CD4-positive, alpha-beta T cell treated with Interleukin-12 subunit alpha and Interleukin-12 subunit beta, for 1 hour (primary cell): ENCODE data around the gene HID1.
"Not testable (repeated sequence)": the region's sequence is repeated elsewhere in the genome, so short reads cannot be mapped to it uniquely, and the experiment has no call there.

Experiments used
- DNase-seq: peaks from one replicate; pipeline ENCODE4 v3.0.0-alpha.2; 2020

HID1 gene

DNA sequence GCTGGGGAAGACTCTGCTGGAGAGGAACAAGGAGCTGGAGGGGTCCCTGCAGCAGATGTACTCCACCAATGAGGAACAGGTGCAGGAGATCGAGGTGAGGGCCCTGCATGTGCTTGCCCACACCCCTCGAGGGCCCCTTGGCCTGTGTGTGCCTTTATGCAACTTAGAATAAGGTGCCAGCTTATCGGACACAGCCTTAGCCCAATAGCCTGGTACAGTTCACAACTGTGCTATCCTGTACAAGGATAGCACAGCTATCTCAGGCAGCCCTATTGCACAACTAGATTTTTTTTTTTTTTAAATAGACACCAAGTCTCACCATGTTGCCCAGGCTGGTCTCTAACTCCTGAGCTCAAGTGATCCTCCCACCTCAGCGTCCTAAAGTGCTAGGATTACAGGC, 27.0 kb upstream of the HID1 start:
- DNase-seq = no peak

DNA sequence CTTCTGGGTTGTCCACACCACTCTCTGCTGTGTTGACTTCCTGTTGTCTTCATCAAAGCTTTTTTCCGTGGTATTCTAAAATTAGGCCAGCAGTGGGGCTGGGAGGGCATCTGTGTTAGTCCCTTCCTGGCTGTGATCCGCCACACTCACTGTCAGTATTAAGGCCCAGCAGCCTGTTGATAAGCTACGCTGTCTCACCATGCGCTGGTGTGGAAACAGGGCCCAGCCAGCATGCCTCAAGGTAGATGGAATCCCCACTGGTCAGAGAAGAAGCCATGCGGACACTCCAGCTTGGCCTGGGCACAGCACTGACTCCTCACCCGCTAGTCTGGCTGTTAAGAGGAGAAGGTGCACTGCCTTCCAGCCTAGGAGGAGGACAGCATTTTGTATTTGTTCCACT, 26.2 kb upstream of the HID1 start:
- DNase-seq = no peak

DNA sequence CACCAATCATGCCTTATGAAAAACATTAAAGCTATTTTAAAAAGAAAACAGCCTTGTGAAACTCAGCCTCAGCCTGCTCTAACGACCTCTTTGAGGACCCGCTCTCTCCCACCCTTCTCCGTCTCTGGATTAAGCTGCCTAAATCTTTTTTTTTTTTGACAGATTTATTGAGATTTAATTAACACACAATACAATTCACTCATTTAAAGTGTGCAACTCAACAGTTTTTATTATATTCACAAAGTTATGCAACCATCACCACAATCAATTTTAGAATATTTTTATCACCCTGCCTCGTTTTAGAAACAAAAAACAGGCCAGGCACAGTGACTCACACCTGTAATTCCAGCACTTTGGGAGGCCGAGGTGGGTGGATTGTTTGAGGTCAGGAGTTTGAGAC, 23.3 kb upstream of the HID1 start:
- no peak for DNase-seq

DNA sequence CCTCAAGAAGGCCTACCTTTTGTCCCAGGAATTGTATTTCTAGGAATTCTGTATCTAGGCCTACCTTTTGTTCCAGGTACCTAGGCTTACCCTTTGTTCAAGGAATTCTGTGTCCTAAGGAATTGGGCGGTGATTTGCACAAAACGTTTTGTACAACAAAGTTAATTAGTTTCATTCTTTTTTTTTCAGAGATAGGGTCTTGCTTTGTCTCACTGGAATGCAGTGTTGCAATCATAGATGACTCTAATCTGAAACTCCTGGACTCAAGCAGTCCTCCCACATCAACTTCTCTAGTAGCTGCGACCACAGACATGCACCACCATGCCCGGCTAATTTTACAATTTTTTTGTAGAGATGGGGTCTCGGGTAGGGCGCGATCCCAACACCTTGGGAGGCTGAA, 21.9 kb upstream of the HID1 start:
- no peak for DNase-seq

DNA sequence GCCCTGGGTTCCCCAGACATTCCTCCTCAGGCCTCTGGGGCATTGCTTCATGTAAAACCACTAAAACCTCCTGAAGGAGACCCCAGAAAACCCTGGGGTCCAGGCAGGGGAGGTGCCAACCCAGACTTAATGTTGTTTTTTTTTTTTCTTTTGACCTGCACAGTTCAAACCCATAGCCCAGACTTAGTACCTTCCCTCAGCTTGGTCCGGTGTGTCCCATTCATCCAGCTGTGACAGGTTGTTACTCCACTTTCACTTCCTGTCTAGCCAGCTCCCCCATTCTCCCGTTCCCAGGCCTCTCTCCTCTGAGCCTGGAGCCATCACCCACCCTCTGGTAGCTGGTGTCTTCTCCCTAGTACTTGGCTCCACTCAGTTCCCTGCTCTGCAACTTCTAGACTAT, 19.7 kb upstream of the HID1 start:
- no peak for DNase-seq

DNA sequence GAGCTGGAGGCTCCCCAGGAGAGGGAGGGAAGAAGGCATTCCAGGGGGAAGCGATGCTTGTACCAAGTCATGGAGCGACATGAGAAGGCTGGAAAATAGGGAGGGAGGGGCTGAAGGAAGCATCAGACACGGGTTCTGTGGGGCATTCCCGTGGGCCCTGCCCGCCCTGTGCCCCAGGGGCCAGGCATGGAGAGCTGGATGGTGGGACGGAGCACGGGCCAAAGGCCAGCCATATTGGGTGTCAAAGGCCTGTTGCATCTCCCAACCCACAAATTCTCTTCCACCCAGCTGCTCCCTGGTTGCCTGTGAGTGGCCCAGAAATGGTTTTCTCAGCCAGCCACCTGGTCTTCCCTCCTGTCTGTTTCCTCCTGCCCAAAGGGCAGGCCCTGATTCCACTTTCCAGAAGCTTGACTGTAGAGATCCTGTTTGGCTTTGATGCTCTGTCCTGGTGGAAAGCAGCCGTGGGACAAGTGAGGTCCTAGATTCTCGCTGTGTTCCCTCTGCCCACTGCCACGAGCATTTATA, 18.1 kb upstream of the HID1 start:
- DNase-seq = no peak

DNA sequence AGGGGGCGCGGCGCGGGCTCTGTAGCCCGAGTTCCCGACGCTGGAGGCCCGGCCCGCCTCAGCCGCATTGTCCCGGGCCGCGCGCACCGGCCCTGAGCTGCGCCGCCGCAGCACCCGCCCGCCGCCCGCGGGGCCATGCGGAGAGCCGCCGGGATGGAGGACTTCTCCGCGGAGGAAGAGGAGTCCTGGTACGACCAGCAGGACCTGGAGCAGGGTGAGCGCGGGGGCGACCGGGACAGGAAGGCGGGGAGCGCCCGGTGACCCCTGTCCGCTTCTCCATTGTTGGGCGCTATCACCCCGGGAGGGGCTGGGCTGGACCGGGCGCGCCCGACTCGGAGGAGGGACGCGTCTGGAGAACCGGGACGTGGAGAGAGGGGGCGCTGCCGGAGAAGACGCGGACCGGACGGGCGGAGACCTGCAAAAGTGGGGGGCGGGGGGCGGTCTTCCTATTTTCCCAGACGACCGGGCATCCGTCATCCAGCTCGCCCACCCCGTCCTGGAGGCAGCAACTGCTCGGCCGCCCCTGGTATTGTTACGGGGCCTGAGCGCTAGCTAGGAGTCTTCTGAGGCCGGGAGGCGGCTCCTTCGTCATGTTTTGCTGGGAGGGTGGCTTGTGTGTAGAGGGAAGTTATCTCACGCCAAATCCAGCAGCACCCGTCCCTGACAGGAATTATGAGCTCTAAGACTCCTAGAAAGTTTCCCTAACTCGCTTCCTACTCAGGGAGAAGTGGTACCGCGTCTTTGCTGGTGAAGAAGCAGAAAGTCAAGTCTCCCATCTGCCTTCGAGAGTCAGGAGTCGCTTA, 15.6 kb upstream of the HID1 start:
- DNase-seq = peak; percentile 9

DNA sequence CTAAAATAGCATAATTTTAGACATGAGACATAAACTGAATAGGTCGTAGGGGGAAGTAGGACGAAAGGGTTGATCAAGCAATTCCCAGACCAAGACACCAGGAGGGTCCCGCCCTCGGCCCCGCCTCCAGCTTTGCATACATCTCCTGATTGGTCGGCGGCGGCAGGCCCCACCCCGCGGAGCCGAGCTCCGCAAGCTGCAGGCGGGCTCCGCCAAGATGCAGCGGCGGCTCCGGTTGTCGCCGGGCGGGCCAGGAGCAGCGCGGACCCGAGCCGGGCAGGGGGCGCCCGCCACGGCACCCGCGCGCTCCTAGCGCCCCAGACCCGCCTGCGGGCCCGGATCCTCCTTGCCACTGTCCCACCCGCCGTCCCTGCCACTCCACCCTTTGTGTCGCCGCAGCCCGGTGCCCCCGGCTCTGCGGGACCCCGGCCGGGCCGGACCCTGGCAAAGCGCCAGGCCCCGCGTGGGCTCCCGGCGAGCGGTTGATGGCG, 14.9 kb upstream of the HID1 start, which contains the start of gene CDR2L:
TSS of gene CDR2L (plus strand) at position 215 of the 491 bp plus-strand sequence. CDS start 412 bp downstream, outside the sequence.
- peak; percentile 92 for DNase-seq

DNA sequence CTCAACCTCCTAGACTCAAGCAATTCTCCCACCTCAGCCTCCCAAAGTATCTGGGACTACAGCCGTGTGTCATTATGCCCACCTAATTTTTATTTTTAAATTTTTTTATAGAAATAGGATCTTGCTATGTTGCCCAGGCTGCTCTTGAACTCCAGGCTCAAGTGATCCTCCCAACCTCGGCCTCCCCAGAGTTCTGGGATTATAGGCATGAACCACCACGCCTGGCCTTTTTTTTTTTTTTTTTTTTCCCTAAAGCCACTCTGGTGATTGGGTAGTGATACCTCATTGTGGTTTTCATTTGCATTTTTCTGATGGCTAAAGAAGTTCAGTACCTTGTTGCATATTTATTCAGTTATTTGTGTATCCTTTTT, 13.6 kb upstream of the HID1 start:
- no peak for DNase-seq

DNA sequence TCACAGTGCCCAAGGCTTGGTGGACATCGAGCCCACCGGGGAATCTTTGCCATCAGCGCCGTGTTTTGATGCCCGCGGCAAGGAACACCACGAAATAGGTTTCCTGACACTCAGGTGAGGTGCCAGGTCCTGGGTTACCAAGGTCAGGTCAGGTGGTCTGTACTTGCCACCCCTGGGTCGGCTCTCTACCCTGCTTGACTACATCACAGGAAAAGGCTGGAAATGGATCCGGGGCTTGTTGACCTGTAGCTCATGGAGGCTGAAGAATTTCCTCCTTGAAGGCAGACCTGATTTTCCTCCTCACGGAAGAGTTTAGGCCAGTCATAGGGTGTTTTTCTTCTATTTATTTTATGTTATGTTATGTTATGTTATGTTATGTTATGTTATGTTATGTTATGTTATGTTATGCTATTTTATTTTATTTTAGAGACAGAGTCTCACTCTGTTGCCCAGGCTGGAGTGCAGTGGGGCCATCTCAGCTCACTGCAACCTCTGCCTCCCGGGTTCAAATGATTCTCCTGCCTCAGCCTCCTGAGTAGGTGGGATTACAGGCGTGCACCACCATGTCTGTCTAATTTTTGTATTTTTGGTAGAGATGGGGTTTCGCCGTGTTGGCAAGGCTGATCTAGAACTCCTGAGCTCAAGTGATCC, 10.2 kb upstream of the HID1 start:
- not testable (repeated sequence) for DNase-seq

DNA sequence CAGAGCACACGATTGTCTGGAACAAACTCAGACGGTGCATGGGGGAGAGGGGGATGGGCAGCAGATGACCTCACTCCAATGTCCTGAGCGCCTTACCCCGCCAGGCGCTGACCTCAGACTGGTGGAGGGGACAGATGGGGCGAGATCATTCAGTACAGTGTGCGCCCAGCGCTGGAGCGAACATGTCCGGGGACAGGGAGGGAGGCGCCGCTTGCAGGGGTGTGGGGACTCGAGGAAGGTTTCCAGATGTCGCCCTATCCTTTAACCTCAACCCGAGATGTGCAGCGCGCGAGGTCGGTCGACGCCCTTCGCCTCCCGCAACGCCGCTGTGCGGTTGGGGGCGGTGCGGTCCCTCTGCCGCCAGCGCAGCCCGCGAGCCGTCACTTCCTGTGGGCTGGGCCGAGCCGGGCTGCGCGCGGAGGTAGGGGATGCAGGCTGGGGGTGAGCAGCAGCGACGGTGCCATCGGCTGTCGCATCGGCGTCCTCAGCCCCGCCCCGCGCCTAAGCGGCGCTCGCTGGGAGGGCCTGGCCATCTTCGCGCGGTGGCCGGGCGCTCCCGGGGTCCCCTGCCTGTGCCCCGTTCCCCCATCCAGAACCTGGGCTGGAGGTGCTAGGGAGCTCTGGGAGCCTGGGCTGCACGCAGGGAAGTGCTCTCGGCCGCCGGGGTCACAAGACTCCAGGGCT, 9.6 kb upstream of the HID1 start:
- DNase-seq = peak; percentile 86

DNA sequence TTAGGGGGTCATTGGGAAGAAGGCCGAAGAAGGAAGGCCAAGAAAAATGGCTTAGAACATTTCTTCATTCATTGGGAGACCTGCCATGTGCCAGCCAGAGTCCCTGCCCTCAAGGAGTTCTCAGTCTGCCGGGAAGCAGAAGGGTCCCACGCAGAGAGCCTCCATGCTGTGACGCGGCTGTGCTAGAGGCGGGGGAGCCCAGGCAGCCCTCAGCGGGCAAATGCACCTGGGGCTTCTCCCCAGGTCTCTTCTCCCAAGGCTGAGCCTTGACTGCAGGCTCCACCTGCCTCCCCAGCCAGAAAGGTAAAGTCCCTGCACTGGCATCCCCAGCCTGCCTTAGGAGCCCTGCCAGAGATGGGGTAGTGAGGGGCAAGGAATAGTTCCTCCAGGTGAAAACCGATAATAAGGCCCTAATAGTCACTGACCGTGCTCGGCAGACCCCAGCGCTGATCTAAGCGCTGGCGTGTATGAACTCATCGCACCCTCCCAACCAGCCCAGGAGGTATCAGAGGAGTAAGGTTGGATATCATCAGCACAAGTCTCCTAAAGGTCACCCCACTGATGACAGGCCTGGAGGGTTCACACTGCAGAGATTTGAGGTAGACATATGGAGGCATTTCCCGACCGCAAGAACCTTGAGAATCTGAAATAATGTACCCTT, 8.9 kb upstream of the HID1 start:
- no peak for DNase-seq

DNA sequence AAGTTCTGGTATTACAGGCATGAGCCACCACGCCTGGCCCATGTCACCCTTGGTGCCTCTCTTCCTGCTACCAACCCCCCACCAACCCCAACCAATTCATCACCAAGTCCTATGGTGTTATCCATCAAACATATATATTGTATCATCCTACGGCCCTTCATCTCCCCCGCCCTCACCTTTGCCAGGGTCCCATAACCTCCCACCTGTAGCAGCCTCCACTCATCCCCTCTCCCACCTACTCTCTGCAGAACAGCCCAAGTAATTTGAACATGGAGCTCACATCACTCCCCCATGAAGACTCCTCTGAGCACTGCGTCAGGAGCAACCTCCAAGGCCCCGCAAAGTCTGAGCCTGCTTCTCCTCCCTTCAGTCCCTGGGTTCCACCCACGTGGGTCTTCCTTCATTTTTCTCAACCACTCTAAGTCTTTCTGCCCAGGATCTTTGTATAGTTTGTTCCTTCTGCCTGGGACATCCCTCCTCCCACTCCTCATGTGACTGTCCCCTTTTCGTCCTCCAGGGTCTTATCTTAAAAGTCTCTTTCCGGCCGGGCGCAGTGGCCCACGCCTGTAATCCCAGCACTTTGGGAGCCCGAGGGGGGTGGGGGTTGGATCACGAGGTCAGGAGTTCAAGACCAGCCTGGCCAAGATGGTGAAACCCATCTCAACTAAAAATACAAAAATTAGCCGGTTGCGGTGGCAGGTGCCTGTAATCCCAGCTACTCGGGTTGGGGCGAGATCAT, 7.0 kb upstream of the HID1 start:
- DNase-seq = no peak

DNA sequence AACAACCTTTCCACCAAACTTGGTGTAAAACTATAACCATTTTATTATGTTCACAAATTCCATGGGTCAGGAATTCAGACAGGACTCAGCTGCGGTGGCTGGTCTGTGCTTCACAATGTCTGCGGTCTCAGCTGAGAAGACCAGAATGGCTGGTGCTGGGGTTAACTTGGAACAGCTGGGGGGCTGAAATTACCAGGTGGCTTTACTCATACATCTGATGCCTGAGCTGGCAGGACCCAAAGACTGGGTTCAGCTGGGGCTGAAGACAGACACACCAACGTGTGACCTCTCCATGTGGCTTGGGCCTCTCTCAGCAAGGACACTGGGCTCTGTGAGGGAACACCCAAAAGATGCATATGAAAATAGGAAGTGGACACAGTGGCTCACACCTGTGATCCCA, 5.7 kb upstream of the HID1 start:
- no peak for DNase-seq

DNA sequence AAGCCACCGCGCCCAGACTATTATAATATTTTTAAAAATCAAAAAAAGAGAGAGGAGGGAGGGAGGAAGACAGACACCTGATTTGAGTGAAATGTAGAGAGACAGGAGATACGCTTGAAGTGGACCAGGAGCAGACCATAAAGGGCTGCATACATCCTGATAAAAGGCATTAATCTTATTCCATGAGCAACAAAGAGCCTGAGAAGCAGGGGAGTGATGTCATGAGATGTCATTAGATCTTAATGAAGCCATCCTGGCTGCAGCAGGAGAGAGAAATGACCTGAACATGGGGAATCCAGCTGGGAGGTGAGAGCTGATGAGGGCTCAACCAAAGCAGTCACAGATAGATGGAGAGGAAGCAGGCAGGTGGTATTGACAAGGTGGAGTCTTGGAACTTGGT, 5.2 kb upstream of the HID1 start:
- no peak for DNase-seq

DNA sequence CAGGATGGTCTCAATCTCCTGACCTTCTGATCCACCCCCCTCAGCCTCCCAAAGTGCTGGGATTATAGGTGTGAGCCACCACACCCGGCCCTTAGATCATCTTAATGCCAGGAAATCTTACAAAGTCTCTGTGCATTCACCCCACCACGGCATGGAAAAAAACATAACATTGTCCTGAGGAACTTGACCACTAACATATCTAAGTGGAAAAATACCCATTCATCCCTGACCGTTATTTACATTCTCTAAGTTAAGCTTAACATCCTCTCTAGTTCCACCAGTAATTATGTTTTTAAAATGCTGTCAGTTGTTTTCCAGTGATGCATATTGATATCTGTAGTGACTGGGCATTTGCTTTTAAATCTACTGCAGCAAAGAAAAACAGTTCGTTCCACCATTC, 3.4 kb upstream of the HID1 start:
- DNase-seq = no peak

DNA sequence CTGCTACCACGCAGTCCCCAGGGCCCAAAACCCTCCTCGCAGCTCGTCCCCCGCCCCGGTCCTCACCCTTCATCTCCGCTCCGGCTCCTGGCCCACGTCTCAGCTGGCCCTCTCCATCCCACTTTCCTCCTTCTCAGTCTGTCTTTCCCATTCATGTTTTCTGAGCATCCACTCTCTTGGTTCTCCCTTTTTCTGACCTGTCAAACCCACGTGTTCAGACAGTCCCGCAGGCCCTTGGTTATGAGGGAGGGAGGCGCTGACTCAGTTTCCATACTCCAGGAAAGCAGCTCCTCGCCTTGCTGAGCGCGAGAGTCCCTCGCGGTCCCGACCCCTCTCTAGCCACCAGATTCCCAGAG, 392 bp upstream of the HID1 start:
- no peak for DNase-seq

DNA sequence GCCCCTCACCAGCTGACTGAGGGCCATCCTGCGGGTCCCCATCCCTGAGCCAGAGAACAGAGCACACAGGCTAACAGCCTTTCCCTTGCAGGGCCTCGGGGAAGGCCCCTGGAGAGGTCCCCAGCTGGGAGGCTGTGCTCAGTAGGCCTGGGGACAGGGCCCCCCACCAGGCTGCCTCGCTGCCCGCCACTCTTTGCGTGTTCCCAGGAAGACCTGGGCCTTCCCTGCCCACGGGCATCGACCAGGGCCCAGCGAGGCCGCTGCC, 785 bp downstream of the HID1 start:
- DNase-seq = no peak

DNA sequence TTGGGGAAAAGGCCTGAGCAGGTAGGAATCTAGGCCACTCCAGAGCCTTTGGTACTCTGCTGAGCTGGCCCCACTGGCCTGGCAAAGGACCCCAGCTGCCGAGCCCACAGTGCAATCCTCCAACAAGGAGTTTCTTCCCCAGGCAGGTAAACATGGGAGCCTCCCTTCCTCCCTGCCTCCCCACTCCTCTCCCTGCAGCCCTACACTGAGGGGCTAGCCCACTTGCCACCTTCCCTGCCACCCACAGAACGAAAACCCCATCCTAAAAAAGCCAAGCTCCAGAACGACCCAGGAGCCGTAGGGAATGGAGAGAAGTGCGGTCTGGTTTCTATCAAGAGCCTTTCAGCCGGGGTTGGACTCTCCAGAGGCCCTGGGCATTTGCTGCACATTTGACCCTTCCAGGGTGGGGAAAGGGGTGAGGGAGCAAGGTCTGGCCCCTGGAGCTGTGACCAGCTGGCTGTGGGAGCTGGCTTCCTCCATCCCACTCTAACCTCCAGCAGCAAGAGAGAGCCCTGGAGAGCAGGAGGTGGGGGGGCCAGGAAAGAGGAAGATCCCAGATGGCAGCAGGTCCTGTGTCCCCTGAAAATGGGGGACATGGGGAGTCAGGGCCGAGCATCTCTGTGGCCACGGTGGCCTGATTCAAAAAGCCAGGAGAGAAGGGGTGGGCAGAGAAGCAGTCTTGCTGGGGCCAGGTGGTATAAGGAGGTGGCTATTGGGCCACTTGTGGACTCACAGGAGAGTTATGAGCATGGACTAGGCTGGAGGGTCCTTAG, 1.3 kb downstream of the HID1 start:
- no peak for DNase-seq

DNA sequence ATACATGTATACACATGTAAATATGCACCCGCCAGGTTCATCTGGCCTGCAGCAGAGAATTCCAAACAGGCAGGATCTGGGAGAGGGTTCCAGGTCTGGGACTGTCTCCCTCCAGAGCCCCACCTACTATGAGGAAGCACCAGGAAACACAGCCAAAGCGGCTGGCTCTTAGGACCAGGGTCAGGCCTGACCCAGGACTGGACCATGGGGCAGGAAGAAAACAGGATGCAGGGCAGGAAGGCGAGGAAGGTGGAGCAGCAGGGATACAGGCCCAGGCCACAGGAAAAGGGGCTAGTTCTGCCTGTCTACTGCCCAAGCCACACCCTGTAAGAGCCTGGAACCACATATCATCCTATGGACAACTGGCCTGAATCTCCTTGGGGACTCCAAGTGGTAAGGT, 2.2 kb downstream of the HID1 start:
- no peak for DNase-seq

DNA sequence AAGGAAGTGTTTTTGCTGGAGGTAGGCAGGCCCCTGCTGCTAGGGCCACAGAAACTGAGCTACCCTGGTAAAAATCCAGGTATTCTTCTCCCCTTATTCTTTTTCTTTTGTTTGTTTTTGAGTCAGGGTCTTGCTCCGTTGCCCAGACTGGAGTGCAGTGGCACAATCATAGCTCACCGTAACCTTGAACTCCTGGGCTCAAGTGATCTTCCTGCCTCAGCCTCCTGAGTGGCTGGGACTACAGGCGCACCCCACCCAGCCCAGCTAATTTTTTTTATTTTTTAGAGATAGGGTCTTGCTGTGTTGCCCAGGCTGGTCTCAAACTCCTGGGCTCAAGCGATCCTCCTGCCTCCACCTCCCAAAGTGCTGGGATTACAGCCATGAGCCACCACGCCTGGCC, 3.1 kb downstream of the HID1 start:
- DNase-seq = not testable (repeated sequence)

DNA sequence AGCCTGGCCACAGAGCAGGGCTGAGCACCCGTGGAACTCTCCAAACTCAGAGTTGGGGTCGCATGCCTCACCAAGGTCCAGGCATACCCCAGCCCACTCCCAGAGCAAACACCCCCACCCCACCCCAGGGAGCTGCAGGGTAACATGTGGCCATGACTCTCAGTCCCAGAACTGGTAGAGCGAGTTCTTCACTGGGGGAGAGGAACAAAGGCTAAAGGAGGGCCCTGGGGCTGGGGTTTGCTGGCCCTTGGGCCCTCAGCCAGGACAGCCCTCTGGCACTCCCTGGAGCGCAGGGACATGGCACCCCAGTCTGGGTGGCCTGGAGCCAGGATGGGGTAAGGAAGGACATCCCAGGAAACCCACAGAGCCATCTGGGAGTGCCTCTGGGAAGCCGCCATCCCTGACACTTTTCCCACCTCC, 4.2 kb downstream of the HID1 start:
- DNase-seq = no peak
